Measurements from ENCODE around the gene GNG14. TPM values are rescaled to one million over a fixed set of nuclear protein-coding genes. Genes with fewer than 3 reads are reported as not detected.
A peak's percentile ranks its signal among the peaks of the same experiment; 100 is the strongest.

GNG14 gene
- polyA plus RNA-seq, 3 donors, result not detected

GRCh38 chr19:12647490-12648071 is 40.2 kb upstream of the GNG14 start:
- H3K9me3 ChIP-seq (replicated peaks in 1 of 2; ENCODE audit: control insufficient read depth in 1 of 2, insufficient read depth in 1 of 2, low read length in 2 of 2), result no peaks in the 10 kb centered on the region
- Mint-ChIP-seq H3K4me3 (peak overlapping the region; percentile 53 to 76), H3K27me3 (ENCODE audit: low read depth in 3 of 3) (peaks cover 0 to 4% (median 0%) of the 10 kb centered on the region in 3 donors), H3K9me3 (peaks cover 0 to 5% (median 0%) of the 10 kb centered on the region in 7 donors), H3K36me3 (peaks cover 53 to 84% of the 10 kb centered on the region in 2 donors), H3K4me1 (peaks cover 27% of the 10 kb centered on the region), H3K27ac (peak overlapping the region in 4 of 7 donors; percentile 54 to 85 (median 74))
- peak overlapping the region in 1 of 2 donors; percentile 38 for H3K27ac ChIP-seq (ENCODE audit: low read depth in 1 of 2, low read length in 2 of 2)
- 68% methylated on average over 24 of the region's 31 CpGs for WGBS (ENCODE audit: insufficient coverage)
- no peak for TF ChIP-seq CTCF (IDR thresholded peaks at IDR 0.05)
- H4K20me1 ChIP-seq (ENCODE audit: insufficient read depth, low read length), result peaks cover 57% of the 10 kb centered on the region
- intact Hi-C loops (cut with micrococcal nuclease), result no loop called here
- peaks cover 52 to 66% of the 10 kb centered on the region in 2 donors for H3K36me3 ChIP-seq (replicated peaks in 1 of 2; ENCODE audit: control insufficient read depth in 1 of 2, insufficient read depth in 2 of 2, low read length in 2 of 2)
- peaks cover 12 to 29% of the 10 kb centered on the region in 2 donors for H3K4me1 ChIP-seq (ENCODE audit: control insufficient read depth in 1 of 2, insufficient read depth in 2 of 2, low read length in 2 of 2)
- H3K4me2 ChIP-seq (replicated peaks; ENCODE audit: extremely low read depth, low read length, poor library complexity, severe bottlenecking), result peak overlapping the region; percentile 62
- DNase-seq, result peak; percentile 42 to 58 (median 55)
- no peak overlapping the region for H3K9ac ChIP-seq (ENCODE audit: insufficient read depth, low read length, poor library complexity, severe bottlenecking)
- H2AFZ ChIP-seq (ENCODE audit: insufficient read depth, low read depth, low read length, poor library complexity, severe bottlenecking), result peak overlapping the region; percentile 51
- no peaks in the 10 kb centered on the region for H3K27me3 ChIP-seq (ENCODE audit: control insufficient read depth in 2 of 2, insufficient read depth in 2 of 2, low read length in 2 of 2)
- H3K79me2 ChIP-seq (ENCODE audit: insufficient read depth, low read length), result no peaks in the 10 kb centered on the region
- peak overlapping the region in 1 of 3 experiments; percentile 56 for H3K4me3 ChIP-seq (replicated peaks in 1 of 3; ENCODE audit: low read depth in 2 of 3, low read length in 3 of 3)

GRCh38 chr19:12648088-12648487 is 39.7 kb upstream of the GNG14 start:
- H3K79me2 ChIP-seq (ENCODE audit: insufficient read depth, low read length), result no peaks in the 10 kb centered on the region
- H3K4me3 ChIP-seq (replicated peaks in 1 of 3; ENCODE audit: low read depth in 2 of 3, low read length in 3 of 3), result peak overlapping the region in 1 of 3 experiments; percentile 56
- Mint-ChIP-seq H3K4me3 (peak overlapping the region in 1 of 2 donors; percentile 48), H3K4me1 (peaks cover 27% of the 10 kb centered on the region), H3K27ac (no peak overlapping the region), H3K27me3 (ENCODE audit: low read depth in 3 of 3) (peaks cover 0 to 4% (median 0%) of the 10 kb centered on the region in 3 donors), H3K9me3 (peaks cover 0 to 5% (median 0%) of the 10 kb centered on the region in 7 donors), H3K36me3 (peaks cover 50 to 85% of the 10 kb centered on the region in 2 donors)
- intact Hi-C loops (cut with micrococcal nuclease), result no loop called here
- no peaks in the 10 kb centered on the region for H3K27me3 ChIP-seq (ENCODE audit: control insufficient read depth in 2 of 2, insufficient read depth in 2 of 2, low read length in 2 of 2)
- peaks cover 12 to 29% of the 10 kb centered on the region in 2 donors for H3K4me1 ChIP-seq (ENCODE audit: control insufficient read depth in 1 of 2, insufficient read depth in 2 of 2, low read length in 2 of 2)
- peaks cover 52 to 71% of the 10 kb centered on the region in 2 donors for H3K36me3 ChIP-seq (replicated peaks in 1 of 2; ENCODE audit: control insufficient read depth in 1 of 2, insufficient read depth in 2 of 2, low read length in 2 of 2)
- no peak overlapping the region for H3K27ac ChIP-seq (ENCODE audit: low read depth in 1 of 2, low read length in 2 of 2)
- no peaks in the 10 kb centered on the region for H3K9me3 ChIP-seq (replicated peaks in 1 of 2; ENCODE audit: control insufficient read depth in 1 of 2, insufficient read depth in 1 of 2, low read length in 2 of 2)
- 66% methylated on average over 29 of the region's 29 CpGs for WGBS (ENCODE audit: insufficient coverage)
- H4K20me1 ChIP-seq (ENCODE audit: insufficient read depth, low read length), result peaks cover 61% of the 10 kb centered on the region
- H3K9ac ChIP-seq (ENCODE audit: insufficient read depth, low read length, poor library complexity, severe bottlenecking), result no peak overlapping the region
- TF ChIP-seq CTCF (IDR thresholded peaks at IDR 0.05), result peak; percentile 29
- no peak for DNase-seq
- H2AFZ ChIP-seq (ENCODE audit: insufficient read depth, low read depth, low read length, poor library complexity, severe bottlenecking), result no peak overlapping the region
- H3K4me2 ChIP-seq (replicated peaks; ENCODE audit: extremely low read depth, low read length, poor library complexity, severe bottlenecking), result peak overlapping the region; percentile 62
